Endothelial cell (in vitro differentiated cells): ENCODE results near the gene RAB7B. TPM values are rescaled to one million over a fixed set of nuclear protein-coding genes. Genes with fewer than 3 reads are reported as not detected.

Experiments used
- DNase-seq: peaks from one replicate; pipeline ENCODE4 v3.0.0; 2021; ENCODE audit warnings: low spot score
- H3K27ac Mint-ChIP-seq: one replicate; pipeline ENCODE4 v1.8.0; 2021; ENCODE audit warnings: mixed read lengths, inconsistent platforms; ENCODE audit not compliant: unreplicated experiment
- H3K27me3 Mint-ChIP-seq: one replicate; pipeline ENCODE4 v1.8.0; 2021; ENCODE audit warnings: mild to moderate bottlenecking, moderate library complexity, mixed read lengths, inconsistent platforms; ENCODE audit not compliant: unreplicated experiment
- H3K36me3 Mint-ChIP-seq: one replicate; pipeline ENCODE4 v1.8.0; 2021; ENCODE audit warnings: mild to moderate bottlenecking, low read depth, mixed read lengths, inconsistent platforms; ENCODE audit not compliant: unreplicated experiment
- H3K4me1 Mint-ChIP-seq: one replicate; pipeline ENCODE4 v1.8.0; 2021; ENCODE audit warnings: mild to moderate bottlenecking, mixed read lengths, inconsistent platforms; ENCODE audit not compliant: unreplicated experiment
- H3K4me3 Mint-ChIP-seq: one replicate; pipeline ENCODE4 v1.8.0; 2021; ENCODE audit warnings: mild to moderate bottlenecking, mixed read lengths, inconsistent platforms; ENCODE audit not compliant: unreplicated experiment
- H3K9me3 Mint-ChIP-seq: one replicate; pipeline ENCODE4 v1.8.0; 2021; ENCODE audit warnings: mixed read lengths, inconsistent platforms; ENCODE audit not compliant: unreplicated experiment
- total RNA-seq: library from RNA; stranded (reverse); fragmentation: NEBNext Ultra II Directional; extraction: Animal tissue kit (Norgen Biotek cat#: 25700); gene quantifications from one replicate; pipeline ENCODE4 v1.2.1, GENCODE V29; 2021; ENCODE audit not compliant: unreplicated experiment
- TF ChIP-seq, protein P1 (sequence below): fragments of 200-600 bp; sonication (generic); IDR thresholded peaks from one replicate; pipeline ENCODE4 v1.5.0; 2021; ENCODE audit warnings: antibody characterized with exemption; ENCODE audit not compliant: unreplicated experiment

RAB7B gene
- total RNA-seq, 1 donor from 2014 or later: not detected

GRCh38 chr1:205929496-205930194, 73.5 kb downstream of the RAB7B start:
- H3K36me3 Mint-ChIP-seq: no peaks in the 10 kb centered on the region
- H3K9me3 Mint-ChIP-seq: no peaks in the 10 kb centered on the region
- H3K27ac Mint-ChIP-seq: no peak overlapping the region
- peaks cover 16% of the 10 kb centered on the region for H3K27me3 Mint-ChIP-seq
- TF ChIP-seq, protein P1, sequence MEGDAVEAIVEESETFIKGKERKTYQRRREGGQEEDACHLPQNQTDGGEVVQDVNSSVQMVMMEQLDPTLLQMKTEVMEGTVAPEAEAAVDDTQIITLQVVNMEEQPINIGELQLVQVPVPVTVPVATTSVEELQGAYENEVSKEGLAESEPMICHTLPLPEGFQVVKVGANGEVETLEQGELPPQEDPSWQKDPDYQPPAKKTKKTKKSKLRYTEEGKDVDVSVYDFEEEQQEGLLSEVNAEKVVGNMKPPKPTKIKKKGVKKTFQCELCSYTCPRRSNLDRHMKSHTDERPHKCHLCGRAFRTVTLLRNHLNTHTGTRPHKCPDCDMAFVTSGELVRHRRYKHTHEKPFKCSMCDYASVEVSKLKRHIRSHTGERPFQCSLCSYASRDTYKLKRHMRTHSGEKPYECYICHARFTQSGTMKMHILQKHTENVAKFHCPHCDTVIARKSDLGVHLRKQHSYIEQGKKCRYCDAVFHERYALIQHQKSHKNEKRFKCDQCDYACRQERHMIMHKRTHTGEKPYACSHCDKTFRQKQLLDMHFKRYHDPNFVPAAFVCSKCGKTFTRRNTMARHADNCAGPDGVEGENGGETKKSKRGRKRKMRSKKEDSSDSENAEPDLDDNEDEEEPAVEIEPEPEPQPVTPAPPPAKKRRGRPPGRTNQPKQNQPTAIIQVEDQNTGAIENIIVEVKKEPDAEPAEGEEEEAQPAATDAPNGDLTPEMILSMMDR: no peak
- DNase-seq: no peak
- peaks cover 19% of the 10 kb centered on the region for H3K4me1 Mint-ChIP-seq
- H3K4me3 Mint-ChIP-seq: no peak overlapping the region

DNA sequence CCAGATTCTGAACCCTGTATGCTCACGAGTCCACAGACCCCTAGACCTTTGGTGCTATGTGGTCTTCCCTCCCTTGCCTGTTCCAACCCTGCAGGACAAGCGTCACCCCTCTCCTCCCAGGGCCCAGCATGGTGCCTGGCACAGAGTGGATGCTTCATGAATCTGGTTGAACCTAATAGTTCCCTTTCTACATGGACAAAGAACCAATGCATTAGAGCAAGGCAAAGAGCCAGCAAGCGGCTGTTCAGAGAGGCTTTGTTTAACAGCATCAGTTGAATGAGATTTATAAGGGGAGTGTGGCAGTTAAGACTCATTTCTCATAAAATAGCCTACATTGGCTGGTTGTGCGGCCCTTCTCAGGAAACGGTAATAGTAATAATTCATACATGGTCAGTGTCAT, 74.9 kb downstream of the RAB7B start:
- TF ChIP-seq, protein P1: no peak

GRCh38 chr1:205927676-205928075, 75.5 kb downstream of the RAB7B start:
- H3K4me3 Mint-ChIP-seq: no peak overlapping the region
- no peaks in the 10 kb centered on the region for H3K36me3 Mint-ChIP-seq
- no peak overlapping the region for H3K27ac Mint-ChIP-seq
- no peaks in the 10 kb centered on the region for H3K9me3 Mint-ChIP-seq
- no peak for DNase-seq
- TF ChIP-seq, protein P1: no peak
- H3K27me3 Mint-ChIP-seq: peaks cover 15% of the 10 kb centered on the region
- H3K4me1 Mint-ChIP-seq: peaks cover 10% of the 10 kb centered on the region

More for the DNA sequence above, 74.9 kb downstream of the RAB7B start:
- Mint-ChIP-seq H3K4me3 (no peak overlapping the region), H3K4me1 (peaks cover 13% of the 10 kb centered on the region), H3K27me3 (peaks cover 15% of the 10 kb centered on the region), H3K9me3 (no peaks in the 10 kb centered on the region), H3K36me3 (no peaks in the 10 kb centered on the region), H3K27ac (no peak overlapping the region)
- no peak for DNase-seq

GRCh38 chr1:205927247-205927646, 75.9 kb downstream of the RAB7B start:
- H3K4me3 Mint-ChIP-seq: no peak overlapping the region
- H3K4me1 Mint-ChIP-seq: peaks cover 9% of the 10 kb centered on the region
- TF ChIP-seq, protein P1: no peak
- no peak for DNase-seq
- H3K36me3 Mint-ChIP-seq: no peaks in the 10 kb centered on the region
- no peaks in the 10 kb centered on the region for H3K9me3 Mint-ChIP-seq
- H3K27ac Mint-ChIP-seq: no peak overlapping the region
- H3K27me3 Mint-ChIP-seq: peaks cover 12% of the 10 kb centered on the region

Other genes with a start within 250 kb of the RAB7B start
- gene RAB29, start 227.9 kb downstream of the RAB7B start, total RNA-seq: 19.4 TPM
- 35.2 TPM for gene SLC41A1, start 190.2 kb downstream of the RAB7B start, total RNA-seq
- gene PM20D1, start 153.3 kb downstream of the RAB7B start, total RNA-seq: not detected
- gene SLC26A9, start 59.9 kb downstream of the RAB7B start, total RNA-seq: not detected
- gene CTSE, start 20.5 kb upstream of the RAB7B start, total RNA-seq: not detected
- gene RHEX, start 49.8 kb upstream of the RAB7B start, total RNA-seq: not detected
- gene AVPR1B, start 114.0 kb upstream of the RAB7B start, total RNA-seq: not detected
- 21.7 TPM for gene FAM72A, start 199.4 kb upstream of the RAB7B start, total RNA-seq
- gene SRGAP2, start 200.1 kb upstream of the RAB7B start, total RNA-seq: 218 TPM